ENCODE results near the gene MRPS22.
A peak's percentile ranks its signal among the peaks of the same experiment; 100 is the strongest.

- TF ChIP-seq CTCF (IDR thresholded peaks at IDR 0.05; ENCODE audit: low read depth, low read length, poor library complexity, severe bottlenecking) (peak; percentile 99), EZH2phosphoT487 (IDR thresholded peaks at IDR 0.05; ENCODE audit: borderline replicate concordance, low read length) (no peak)
These were observed 14.4 kb upstream of the MRPS22 start for GRCh38 chr3:139329364-139329850.
